ENCODE data around the gene RHCG.

DNA sequence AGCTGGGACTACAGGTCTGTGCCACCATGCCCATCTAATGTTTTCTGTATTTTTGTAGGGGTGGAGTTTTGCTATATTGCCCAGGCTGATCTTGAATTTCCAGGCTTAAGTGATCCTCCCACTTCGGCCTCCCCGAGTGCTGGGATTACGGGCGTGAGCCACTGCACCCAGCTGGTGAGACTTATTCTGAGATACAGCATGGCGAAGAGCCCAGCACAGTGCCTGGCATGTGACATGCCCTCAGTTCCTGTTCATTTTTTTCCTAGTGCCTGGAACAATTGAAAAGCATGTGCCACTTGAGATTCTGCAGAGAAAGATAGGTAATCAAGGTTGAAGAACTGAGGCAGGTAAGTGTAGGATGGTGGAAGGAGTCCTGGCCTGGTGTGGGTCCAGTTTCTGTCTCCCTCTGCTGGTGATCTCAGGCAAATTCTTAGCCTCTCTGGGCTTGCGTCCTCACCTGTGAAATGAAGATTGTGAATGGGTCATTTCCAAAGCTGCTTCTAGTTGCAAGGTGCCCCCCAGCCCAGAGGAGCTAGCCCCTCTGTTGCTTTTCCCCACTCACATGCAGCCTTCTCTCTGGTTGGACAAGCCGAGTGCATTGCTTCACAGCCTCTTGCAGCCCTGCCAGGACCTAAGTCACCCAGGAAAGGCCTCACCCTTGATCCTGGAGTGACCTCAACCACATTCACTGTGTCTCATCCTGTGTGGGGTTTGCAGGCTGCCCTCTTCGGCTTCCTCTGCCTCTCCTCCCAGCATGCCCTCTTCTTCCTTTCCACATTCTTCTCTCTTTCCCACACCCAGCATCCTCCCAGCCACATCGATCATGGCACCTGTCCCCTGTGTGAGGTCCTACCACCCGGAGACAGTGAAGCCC, 4.3 kb upstream of the RHCG start:
- TF ChIP-seq, protein P1, sequence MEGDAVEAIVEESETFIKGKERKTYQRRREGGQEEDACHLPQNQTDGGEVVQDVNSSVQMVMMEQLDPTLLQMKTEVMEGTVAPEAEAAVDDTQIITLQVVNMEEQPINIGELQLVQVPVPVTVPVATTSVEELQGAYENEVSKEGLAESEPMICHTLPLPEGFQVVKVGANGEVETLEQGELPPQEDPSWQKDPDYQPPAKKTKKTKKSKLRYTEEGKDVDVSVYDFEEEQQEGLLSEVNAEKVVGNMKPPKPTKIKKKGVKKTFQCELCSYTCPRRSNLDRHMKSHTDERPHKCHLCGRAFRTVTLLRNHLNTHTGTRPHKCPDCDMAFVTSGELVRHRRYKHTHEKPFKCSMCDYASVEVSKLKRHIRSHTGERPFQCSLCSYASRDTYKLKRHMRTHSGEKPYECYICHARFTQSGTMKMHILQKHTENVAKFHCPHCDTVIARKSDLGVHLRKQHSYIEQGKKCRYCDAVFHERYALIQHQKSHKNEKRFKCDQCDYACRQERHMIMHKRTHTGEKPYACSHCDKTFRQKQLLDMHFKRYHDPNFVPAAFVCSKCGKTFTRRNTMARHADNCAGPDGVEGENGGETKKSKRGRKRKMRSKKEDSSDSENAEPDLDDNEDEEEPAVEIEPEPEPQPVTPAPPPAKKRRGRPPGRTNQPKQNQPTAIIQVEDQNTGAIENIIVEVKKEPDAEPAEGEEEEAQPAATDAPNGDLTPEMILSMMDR (IDR thresholded peaks at IDR 0.05): peak; percentile 47
- TF ChIP-seq RAD21 (IDR thresholded peaks at IDR 0.05; ENCODE audit: low read length) (no peak), POLR2AphosphoS5 (IDR thresholded peaks at IDR 0.05; ENCODE audit: low read depth, low read length) (no peak), RCOR1 (IDR thresholded peaks at IDR 0.05; ENCODE audit: low read length) (no peak), RFX5 (IDR thresholded peaks at IDR 0.05; ENCODE audit: low read length) (no peak), SIN3A (IDR thresholded peaks at IDR 0.05; ENCODE audit: borderline replicate concordance, low read depth, low read length) (no peak)

All from SK-N-SH (cell line).